Stimulated activated naive B cell treated with anti-CD40 and anti-IgM and Interleukin-4, amounts not matched to agents 10 μg/mL and 1 μg/mL and 100 μg/mL, for 72 hours (primary cell): ENCODE data around the gene MGLL.

Source experiments
- ATAC-seq, 2 donors: fragments of 150-1000 bp; cut with Tn5 transposase; replicated peaks; 2 replicates each; pipeline ENCODE4 v1.10.0; 2021; ENCODE audit warnings: moderate library complexity in 1 of 2
- DNase-seq: peaks from one replicate; pipeline ENCODE4 v3.0.0; 2021
- H3K27ac Mint-ChIP-seq: one replicate; pipeline ENCODE4 v1.8.0; 2022; ENCODE audit warnings: mild to moderate bottlenecking, mixed read lengths
- H3K27me3 Mint-ChIP-seq, 2 donors: one replicate each; pipeline ENCODE4 v1.8.0; 2022; ENCODE audit warnings: mixed read lengths in 2 of 2
- H3K36me3 Mint-ChIP-seq, 2 donors: one replicate each; pipeline ENCODE4 v1.8.0; 2022; ENCODE audit warnings: mixed read lengths in 2 of 2, mild to moderate bottlenecking in 1 of 2
- H3K4me1 Mint-ChIP-seq, 2 donors: one replicate each; pipeline ENCODE4 v1.8.0; 2022; ENCODE audit warnings: mixed read lengths in 2 of 2, mild to moderate bottlenecking in 1 of 2
- H3K4me3 Mint-ChIP-seq, 2 donors: one replicate each; pipeline ENCODE4 v1.8.0; 2022; ENCODE audit warnings: mild to moderate bottlenecking in 2 of 2, mixed read lengths in 2 of 2, moderate library complexity in 1 of 2
- H3K9me3 Mint-ChIP-seq, 2 donors: one replicate each; pipeline ENCODE4 v1.8.0; 2022; ENCODE audit warnings: mixed read lengths in 2 of 2, mild to moderate bottlenecking in 1 of 2

Gene MGLL

DNA sequence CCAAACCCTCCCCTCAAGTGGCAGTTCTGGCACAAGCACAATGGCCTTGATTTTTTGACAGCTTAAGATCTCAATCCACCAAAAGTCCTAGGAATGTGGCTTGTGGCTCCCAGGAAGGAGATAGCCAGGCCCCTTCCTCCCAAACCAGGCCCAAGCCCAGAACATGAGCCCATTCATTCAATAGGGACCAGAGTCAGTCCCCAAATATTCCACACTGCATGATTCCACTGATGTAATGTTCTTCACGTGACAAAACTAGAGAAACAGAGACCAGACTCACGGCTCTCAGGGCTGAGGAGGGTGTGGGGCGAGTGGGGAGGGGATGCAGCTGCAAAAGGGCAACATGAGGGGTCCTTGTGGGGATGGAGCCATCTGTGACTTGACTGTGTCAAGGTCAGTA lies 124.0 kb downstream of the MGLL start:
- H3K27me3 Mint-ChIP-seq, result no peaks in the 10 kb centered on the region
- ATAC-seq (no peak), DNase-seq (no peak)
- peaks cover 24 to 46% of the 10 kb centered on the region in 2 donors for H3K36me3 Mint-ChIP-seq
- H3K4me1 Mint-ChIP-seq, result peaks cover 24 to 37% of the 10 kb centered on the region in 2 donors
- H3K9me3 Mint-ChIP-seq, result peaks cover 0 to 2% of the 10 kb centered on the region in 2 donors
- no peak overlapping the region for H3K4me3 Mint-ChIP-seq
- H3K27ac Mint-ChIP-seq, result peak overlapping the region; percentile 31

GRCh38 chr3:127697551-127698240 lies 124.6 kb downstream of the MGLL start:
- Mint-ChIP-seq H3K9me3 (no peaks in the 10 kb centered on the region), H3K4me1 (peaks cover 29 to 43% of the 10 kb centered on the region in 2 donors), H3K27ac (peak overlapping the region; percentile 89), H3K36me3 (peaks cover 24 to 49% of the 10 kb centered on the region in 2 donors), H3K27me3 (no peaks in the 10 kb centered on the region), H3K4me3 (peak overlapping the region; percentile 47 to 57)
- peak; percentile 83 to 87 for ATAC-seq
- DNase-seq, result peak; percentile 41

GRCh38 chr3:127694467-127695215 lies 127.7 kb downstream of the MGLL start:
- Mint-ChIP-seq H3K27me3 (no peaks in the 10 kb centered on the region), H3K9me3 (no peaks in the 10 kb centered on the region), H3K36me3 (peaks cover 25 to 46% of the 10 kb centered on the region in 2 donors), H3K27ac (peak overlapping the region; percentile 56), H3K4me3 (no peak overlapping the region), H3K4me1 (peaks cover 39 to 58% of the 10 kb centered on the region in 2 donors)
- ATAC-seq, result peak in 1 of 2 donors; percentile 33
- DNase-seq, result peak; percentile 16

- DNase-seq (no peak), ATAC-seq (no peak)
- H3K36me3 Mint-ChIP-seq, result peaks cover 23 to 40% of the 10 kb centered on the region in 2 donors
- H3K27me3 Mint-ChIP-seq, result no peaks in the 10 kb centered on the region
- H3K27ac Mint-ChIP-seq, result no peak overlapping the region
- H3K4me1 Mint-ChIP-seq, result peaks cover 37 to 58% of the 10 kb centered on the region in 2 donors
- no peak overlapping the region for H3K4me3 Mint-ChIP-seq
- H3K9me3 Mint-ChIP-seq, result no peaks in the 10 kb centered on the region
Measured at GRCh38 chr3:127693336-127693843, 128.9 kb downstream of the MGLL start.

DNA sequence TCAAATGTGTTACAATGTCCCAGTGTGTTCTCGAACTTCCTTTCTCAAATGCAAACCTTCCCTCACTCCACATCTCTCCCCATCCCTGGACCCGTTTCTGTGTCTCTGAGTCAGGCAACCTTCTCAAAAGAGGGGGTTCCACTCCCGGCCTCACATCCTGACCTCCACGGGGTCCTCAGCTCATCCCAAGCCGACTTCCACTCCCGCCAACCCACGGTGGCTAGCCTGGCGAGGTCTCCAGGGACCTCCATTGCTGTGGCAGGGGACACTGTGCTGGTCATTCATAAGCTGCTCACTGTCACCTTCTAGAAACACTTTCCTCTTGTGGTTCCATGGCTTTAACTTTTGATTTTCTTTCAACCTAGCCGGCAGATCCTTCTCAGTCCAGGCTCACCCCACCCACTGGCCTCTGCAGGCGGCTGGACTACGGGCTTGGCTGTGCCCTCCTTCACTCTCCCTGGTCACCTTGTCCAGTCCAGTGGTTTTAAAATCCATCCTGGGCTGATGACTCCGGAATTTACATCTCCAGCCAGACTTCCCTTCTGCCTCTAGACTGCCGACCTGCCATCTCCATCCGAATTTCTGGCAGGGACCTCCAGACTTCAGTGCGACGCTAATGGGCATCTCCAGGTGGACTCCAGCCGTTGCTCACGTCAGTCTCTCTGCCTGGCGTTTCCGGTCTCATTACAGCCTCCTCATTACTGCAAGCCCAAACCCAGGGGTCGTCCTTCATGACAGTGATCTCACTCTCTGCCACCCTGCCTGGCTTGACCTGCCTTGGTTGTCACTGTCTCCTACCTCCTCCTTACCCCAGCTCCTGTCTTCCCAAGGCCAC lies 129.6 kb downstream of the MGLL start:
- ATAC-seq (no peak), DNase-seq (no peak)
- Mint-ChIP-seq H3K36me3 (peaks cover 23 to 34% of the 10 kb centered on the region in 2 donors), H3K9me3 (no peaks in the 10 kb centered on the region), H3K27ac (peak overlapping the region; percentile 75), H3K4me3 (peak overlapping the region in 1 of 2 donors; percentile 26), H3K4me1 (peaks cover 32 to 53% of the 10 kb centered on the region in 2 donors), H3K27me3 (no peaks in the 10 kb centered on the region)

DNA sequence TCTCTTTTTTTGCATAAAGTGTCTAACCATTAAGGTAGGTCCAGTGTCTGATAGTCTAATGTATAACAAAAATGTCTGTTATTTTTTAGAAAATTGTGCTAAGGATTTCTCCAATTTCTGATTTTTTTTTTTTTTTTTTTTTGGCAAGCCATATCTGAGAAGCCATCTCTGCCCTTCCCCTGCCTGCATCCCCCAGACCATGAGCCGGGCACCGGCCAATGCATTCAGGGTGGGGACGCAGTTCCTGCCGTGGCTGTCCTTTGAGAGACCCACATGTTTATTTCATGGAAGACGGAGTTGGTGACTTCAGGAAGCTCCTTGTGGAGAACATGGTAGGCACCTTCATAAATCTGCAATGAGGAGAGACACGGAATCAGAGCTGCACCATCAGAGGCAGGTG lies 130.3 kb downstream of the MGLL start:
- Mint-ChIP-seq H3K9me3 (no peaks in the 10 kb centered on the region), H3K4me1 (peaks cover 28 to 45% of the 10 kb centered on the region in 2 donors), H3K27me3 (no peaks in the 10 kb centered on the region), H3K4me3 (no peak overlapping the region), H3K36me3 (peaks cover 23 to 30% of the 10 kb centered on the region in 2 donors), H3K27ac (no peak overlapping the region)
- ATAC-seq (no peak), DNase-seq (no peak)

DNA sequence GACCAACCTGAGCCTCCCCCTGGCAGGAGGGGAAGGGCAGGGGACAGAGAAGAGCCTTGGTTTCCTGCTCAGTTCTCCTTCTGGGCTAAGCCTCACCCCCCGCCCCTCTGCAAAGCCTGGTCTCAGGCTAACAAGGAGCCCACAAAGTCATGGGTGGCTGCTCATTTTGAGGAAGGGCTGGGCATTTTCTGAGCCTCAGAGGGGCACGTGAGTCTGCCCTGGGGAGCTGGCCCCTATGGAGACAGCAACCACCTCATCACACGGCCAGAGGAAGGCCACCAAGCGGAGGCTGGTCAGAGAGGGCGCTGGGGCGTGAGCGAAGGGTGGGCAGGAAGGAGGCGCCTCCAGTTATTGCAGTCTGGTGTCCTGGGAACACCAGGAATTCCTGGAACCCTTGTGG lies 130.8 kb downstream of the MGLL start:
- Mint-ChIP-seq H3K27ac (no peak overlapping the region), H3K36me3 (peaks cover 23 to 30% of the 10 kb centered on the region in 2 donors), H3K27me3 (no peaks in the 10 kb centered on the region), H3K4me1 (peaks cover 26 to 40% of the 10 kb centered on the region in 2 donors), H3K4me3 (peak overlapping the region; percentile 47 to 58), H3K9me3 (no peaks in the 10 kb centered on the region)
- ATAC-seq, result peak; percentile 59 to 66
- DNase-seq, result peak; percentile 8

DNA sequence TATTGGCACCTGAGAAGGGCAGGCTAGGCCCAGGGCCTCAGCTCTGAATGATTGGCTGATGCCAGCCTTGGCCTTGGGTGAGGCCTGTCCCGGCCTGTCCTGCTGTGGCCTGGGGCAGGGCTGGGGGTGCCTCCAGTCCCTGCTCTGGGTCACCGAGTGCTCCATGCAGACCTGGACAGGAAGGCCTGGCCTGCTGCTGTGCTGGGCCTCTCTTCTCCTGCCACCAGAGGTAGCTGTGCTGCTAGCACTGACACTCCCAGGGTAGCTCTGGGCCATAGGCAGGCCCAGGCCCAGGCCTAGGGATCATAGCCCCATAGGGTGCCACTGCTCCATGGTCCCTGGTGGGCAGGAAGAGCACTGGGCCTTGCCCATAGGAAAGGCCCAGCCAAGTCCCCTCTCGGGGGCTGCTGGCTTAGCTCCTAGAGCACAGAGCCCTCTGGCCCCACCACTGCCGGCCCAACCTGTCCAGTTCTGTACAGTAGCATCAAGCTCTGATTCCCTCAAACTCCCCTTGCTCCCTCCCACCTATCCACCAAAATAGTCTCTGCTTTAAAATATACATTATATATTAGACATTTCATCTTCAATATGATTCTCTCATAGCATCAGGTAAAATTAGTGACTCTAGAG lies 131.4 kb downstream of the MGLL start:
- peaks cover 23 to 30% of the 10 kb centered on the region in 2 donors for H3K36me3 Mint-ChIP-seq
- ATAC-seq (peak; percentile 70 to 79), DNase-seq (peak; percentile 15)
- H3K4me3 Mint-ChIP-seq, result no peak overlapping the region
- no peaks in the 10 kb centered on the region for H3K9me3 Mint-ChIP-seq
- H3K4me1 Mint-ChIP-seq, result peaks cover 25 to 35% of the 10 kb centered on the region in 2 donors
- H3K27me3 Mint-ChIP-seq, result no peaks in the 10 kb centered on the region
- no peak overlapping the region for H3K27ac Mint-ChIP-seq

DNA sequence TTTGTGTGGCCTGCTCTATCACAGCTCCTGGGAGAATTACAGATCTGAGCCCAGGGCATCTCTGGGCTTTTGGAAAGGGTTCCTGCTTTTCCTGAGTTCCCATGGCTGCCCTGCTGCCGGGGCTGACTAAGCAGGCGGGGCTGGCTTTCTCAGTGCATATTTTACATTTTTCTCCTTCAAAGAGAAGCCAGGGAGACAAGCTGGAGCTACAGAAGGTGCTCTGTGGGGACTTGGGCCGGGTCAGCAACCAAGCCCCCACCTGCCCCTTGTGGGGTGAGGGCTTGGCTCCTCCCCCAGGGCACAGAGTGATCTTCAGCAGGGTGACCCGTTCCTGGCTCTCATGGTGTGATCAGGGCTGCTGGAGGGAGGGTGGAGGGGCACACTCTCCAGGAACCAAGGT lies 132.2 kb downstream of the MGLL start:
- no peak for DNase-seq
- H3K27me3 Mint-ChIP-seq, result no peaks in the 10 kb centered on the region

DNA sequence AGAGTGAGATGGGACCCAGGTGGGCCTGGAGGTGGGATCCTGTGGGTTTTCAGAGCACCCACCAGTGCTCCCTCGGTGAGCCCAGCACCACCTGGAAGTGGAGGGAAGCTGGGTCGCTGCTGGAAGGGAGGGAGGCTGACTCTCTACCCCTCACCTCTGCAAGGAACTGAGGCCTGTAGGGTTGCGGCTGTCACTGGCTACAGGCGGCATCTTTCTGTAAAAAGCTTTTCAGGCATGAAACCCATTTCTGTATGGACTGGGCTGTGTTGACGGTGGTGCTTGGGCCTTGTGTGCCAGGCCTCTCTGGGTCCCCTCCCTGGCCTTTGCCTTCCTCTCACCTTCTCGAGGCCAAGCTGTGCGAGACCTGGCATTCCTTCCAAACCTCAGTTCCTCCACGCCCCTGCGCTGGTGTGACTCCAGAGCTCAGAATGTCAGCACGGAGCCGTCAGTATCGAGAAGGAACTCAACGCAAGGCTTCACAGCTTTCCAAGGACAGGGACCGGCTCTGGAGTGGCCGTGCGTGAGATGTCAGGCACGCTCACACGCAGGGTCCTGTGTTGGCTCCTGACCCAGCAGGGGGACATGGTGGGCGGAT lies 133.0 kb downstream of the MGLL start:
- Mint-ChIP-seq H3K4me1 (peaks cover 18 to 31% of the 10 kb centered on the region in 2 donors), H3K4me3 (no peak overlapping the region), H3K9me3 (no peaks in the 10 kb centered on the region), H3K36me3 (peaks cover 17 to 24% of the 10 kb centered on the region in 2 donors), H3K27me3 (no peaks in the 10 kb centered on the region), H3K27ac (peak overlapping the region; percentile 20)
- ATAC-seq (no peak), DNase-seq (no peak)

More for the DNA sequence above, 132.2 kb downstream of the MGLL start:
- H3K27ac Mint-ChIP-seq, result no peak overlapping the region
- no peak for ATAC-seq
- no peaks in the 10 kb centered on the region for H3K9me3 Mint-ChIP-seq
- H3K4me1 Mint-ChIP-seq, result peaks cover 25 to 34% of the 10 kb centered on the region in 2 donors
- no peak overlapping the region for H3K4me3 Mint-ChIP-seq
- H3K36me3 Mint-ChIP-seq, result peaks cover 23 to 30% of the 10 kb centered on the region in 2 donors

GRCh38 chr3:127688416-127689265 lies 133.7 kb downstream of the MGLL start:
- no peaks in the 10 kb centered on the region for H3K9me3 Mint-ChIP-seq
- no peak for ATAC-seq
- H3K4me1 Mint-ChIP-seq, result peaks cover 18 to 30% of the 10 kb centered on the region in 2 donors

GRCh38 chr3:127688022-127688415 lies 134.3 kb downstream of the MGLL start:
- Mint-ChIP-seq H3K27ac (no peak overlapping the region), H3K9me3 (no peaks in the 10 kb centered on the region), H3K36me3 (peaks cover 9 to 15% of the 10 kb centered on the region in 2 donors), H3K4me1 (peaks cover 16 to 23% of the 10 kb centered on the region in 2 donors), H3K4me3 (no peak overlapping the region), H3K27me3 (no peaks in the 10 kb centered on the region)
- no peak for ATAC-seq
- no peak for DNase-seq

More at GRCh38 chr3:127688416-127689265, 133.7 kb downstream of the MGLL start:
- no peaks in the 10 kb centered on the region for H3K27me3 Mint-ChIP-seq
- H3K4me3 Mint-ChIP-seq, result no peak overlapping the region
- DNase-seq, result no peak
- H3K27ac Mint-ChIP-seq, result no peak overlapping the region
- H3K36me3 Mint-ChIP-seq, result peaks cover 15 to 21% of the 10 kb centered on the region in 2 donors
